ES-I3 (cell line): Measurements from ENCODE around the gene ZC3H4.
"Not testable (repeated sequence)": the region's sequence is repeated elsewhere in the genome, so short reads cannot be mapped to it uniquely, and the experiment has no call there.

Source experiments
- H3K36me3 ChIP-seq: 2 replicates; pipeline ENCODE4 v1.6.1; 2013; ENCODE audit warnings: mild to moderate bottlenecking, low read length, control low read depth, moderate library complexity; ENCODE audit not compliant: insufficient read depth
- H3K4me1 ChIP-seq: 2 replicates; pipeline ENCODE4 v1.6.1; 2013; ENCODE audit warnings: mild to moderate bottlenecking, control low read depth, low read length; ENCODE audit not compliant: insufficient read depth
- H3K9ac ChIP-seq: 2 replicates; pipeline ENCODE4 v1.6.1; 2013; ENCODE audit warnings: low read depth, mild to moderate bottlenecking, low read length, moderate library complexity
- H3K9me3 ChIP-seq: 2 replicates; pipeline ENCODE4 v1.6.1; 2013; ENCODE audit warnings: mild to moderate bottlenecking, low read length, moderate library complexity; ENCODE audit not compliant: control insufficient read depth, insufficient read depth

Gene ZC3H4

GRCh38 chr19:47071731-47072130 lies 41.8 kb downstream of the ZC3H4 start:
- H3K36me3 ChIP-seq: peaks cover 4% of the 10 kb centered on the region

DNA sequence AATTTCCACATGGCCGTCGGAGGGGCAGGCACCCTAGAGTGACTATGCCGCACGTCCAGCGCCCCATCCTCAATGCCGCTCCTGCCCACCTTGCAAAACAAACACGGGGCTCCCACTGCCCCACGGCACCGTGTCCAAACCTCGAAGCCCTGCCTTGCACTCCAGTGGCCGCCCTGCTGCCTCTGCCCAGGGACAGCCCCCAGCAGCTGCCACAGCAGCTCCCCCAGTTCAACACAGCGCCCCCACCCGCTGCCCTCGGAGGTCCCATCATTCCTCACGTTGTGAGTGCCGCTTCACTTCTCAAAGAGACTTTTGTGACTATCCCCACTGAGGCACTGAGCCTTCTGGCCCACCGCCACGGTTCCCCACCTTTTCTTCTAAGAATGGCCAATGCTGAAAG lies 42.8 kb downstream of the ZC3H4 start:
- Histone ChIP-seq H3K36me3 (peaks cover under 1% of the 10 kb centered on the region; the same call in 1 of the 2 replicates), H3K9ac (no peak overlapping the region), H3K4me1 (no peaks in the 10 kb centered on the region), H3K9me3 (no peaks in the 10 kb centered on the region)

More at GRCh38 chr19:47071731-47072130, 41.8 kb downstream of the ZC3H4 start:
- Histone ChIP-seq H3K9ac (no peak overlapping the region), H3K4me1 (no peaks in the 10 kb centered on the region), H3K9me3 (no peaks in the 10 kb centered on the region)

DNA sequence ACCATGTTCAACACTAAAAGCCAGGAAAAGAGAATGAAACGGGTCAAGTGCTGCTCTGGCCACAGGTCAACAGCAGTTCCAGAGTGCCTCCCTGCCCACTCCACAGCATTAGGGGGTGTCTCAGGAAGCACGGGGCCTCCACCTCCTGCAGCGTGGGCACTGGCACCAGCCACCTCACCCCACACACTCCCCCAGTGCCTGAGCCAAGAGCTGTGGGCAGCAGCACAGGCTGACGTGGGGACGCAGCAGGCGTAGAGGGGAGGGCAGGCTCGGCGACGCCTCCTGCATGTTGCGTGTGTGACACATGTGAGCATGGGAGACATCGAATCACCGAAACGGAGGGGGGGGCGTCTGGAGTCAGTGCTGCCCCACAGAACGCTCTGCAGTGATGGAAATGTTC lies 43.8 kb downstream of the ZC3H4 start:
- Histone ChIP-seq H3K9me3 (no peaks in the 10 kb centered on the region), H3K4me1 (no peaks in the 10 kb centered on the region), H3K9ac (no peak overlapping the region), H3K36me3 (no peaks in the 10 kb centered on the region)

GRCh38 chr19:47068876-47069406 lies 44.6 kb downstream of the ZC3H4 start:
- Histone ChIP-seq H3K9ac (no peak overlapping the region), H3K36me3 (no peaks in the 10 kb centered on the region; the same call in 1 of the 2 replicates)

GRCh38 chr19:47068246-47068645 lies 45.3 kb downstream of the ZC3H4 start:
- no peaks in the 10 kb centered on the region; the same call in 1 of the 2 replicates for H3K36me3 ChIP-seq
- H3K4me1 ChIP-seq: no peaks in the 10 kb centered on the region
- no peaks in the 10 kb centered on the region for H3K9me3 ChIP-seq
- H3K9ac ChIP-seq: no peak overlapping the region

More at GRCh38 chr19:47068876-47069406, 44.6 kb downstream of the ZC3H4 start:
- H3K9me3 ChIP-seq: no peaks in the 10 kb centered on the region
- H3K4me1 ChIP-seq: no peaks in the 10 kb centered on the region

GRCh38 chr19:47067215-47067847 lies 46.2 kb downstream of the ZC3H4 start:
- no peak overlapping the region for H3K9ac ChIP-seq
- H3K4me1 ChIP-seq: no peaks in the 10 kb centered on the region
- H3K36me3 ChIP-seq: no peaks in the 10 kb centered on the region; the same call in 1 of the 2 replicates
- H3K9me3 ChIP-seq: no peaks in the 10 kb centered on the region

DNA sequence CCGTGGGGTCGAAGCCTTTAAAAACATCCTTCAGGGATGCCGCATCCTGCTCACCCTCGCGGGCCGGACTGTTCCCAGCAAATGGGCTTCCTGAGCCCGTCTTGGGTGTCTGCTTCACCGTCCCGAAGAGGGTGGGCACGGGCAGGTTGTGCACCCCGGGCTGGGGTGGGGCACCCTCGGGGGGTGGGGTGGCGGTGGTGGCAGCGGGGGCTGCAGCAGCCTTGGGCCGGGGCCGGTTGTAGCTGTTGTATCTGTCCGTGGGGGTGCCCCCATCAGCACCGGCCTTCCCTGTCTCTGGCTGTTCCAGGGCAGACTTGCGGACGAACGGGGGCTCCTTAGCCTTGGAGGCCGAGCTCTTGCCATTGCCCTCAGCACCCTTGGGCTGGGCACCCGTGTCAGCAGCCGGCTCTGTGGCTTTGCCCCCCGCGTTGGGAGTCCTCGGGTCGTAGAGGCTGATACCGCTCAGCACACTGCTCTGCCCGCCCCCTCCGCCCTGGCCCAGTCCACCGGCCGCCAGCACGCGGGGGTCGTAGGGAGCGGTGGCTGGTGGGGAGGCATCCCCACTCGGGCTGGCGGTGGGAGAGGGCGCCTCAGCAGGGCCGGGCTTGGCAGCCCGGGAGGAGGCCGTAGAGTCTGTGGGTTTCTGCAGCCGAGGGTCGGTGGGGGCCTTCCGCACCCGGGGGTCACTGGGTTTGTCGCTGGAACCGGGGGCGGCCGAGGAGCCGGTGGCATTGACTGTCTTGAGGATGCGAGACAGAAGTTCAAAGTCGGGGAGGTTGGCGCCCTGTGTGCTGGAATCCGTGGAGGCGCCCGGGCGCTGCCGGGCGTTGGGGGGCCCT lies 47.0 kb downstream of the ZC3H4 start:
- Histone ChIP-seq H3K36me3 (no peaks in the 10 kb centered on the region; the same call in 1 of the 2 replicates), H3K9me3 (no peaks in the 10 kb centered on the region), H3K4me1 (no peaks in the 10 kb centered on the region), H3K9ac (no peak overlapping the region)

GRCh38 chr19:47065242-47065641 lies 48.3 kb downstream of the ZC3H4 start:
- no peak overlapping the region for H3K9ac ChIP-seq
- no peaks in the 10 kb centered on the region for H3K9me3 ChIP-seq
- H3K36me3 ChIP-seq: no peaks in the 10 kb centered on the region; the same call in 1 of the 2 replicates
- H3K4me1 ChIP-seq: no peaks in the 10 kb centered on the region

- Histone ChIP-seq H3K9me3 (no peaks in the 10 kb centered on the region), H3K36me3 (no peaks in the 10 kb centered on the region; the same call in 1 of the 2 replicates)
These were observed 49.7 kb downstream of the ZC3H4 start for GRCh38 chr19:47063874-47064273.

DNA sequence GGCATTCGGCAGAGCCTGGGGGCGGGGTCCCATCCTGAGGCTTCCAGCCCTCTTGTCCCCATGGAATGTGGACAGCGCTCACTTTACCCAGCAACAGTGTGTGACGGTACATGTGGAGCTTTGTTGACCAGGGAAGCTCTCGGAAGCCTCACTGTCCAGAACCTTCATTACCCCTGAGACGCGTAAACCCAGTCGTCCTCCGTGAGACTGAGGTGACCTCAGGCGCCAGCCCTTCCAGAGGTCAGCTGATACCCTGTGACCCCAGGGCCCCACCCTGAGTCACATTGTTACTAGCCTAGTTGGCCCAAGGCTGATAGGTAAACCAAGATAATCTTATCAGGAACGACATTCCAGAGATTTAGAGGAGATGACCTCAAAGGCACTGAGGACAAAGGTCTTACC lies 55.0 kb downstream of the ZC3H4 start:
- Histone ChIP-seq H3K4me1 (peaks cover 8% of the 10 kb centered on the region; the same call in 1 of the 2 replicates), H3K36me3 (no peaks in the 10 kb centered on the region), H3K9me3 (no peaks in the 10 kb centered on the region), H3K9ac (no peak overlapping the region)

More at GRCh38 chr19:47063874-47064273, 49.7 kb downstream of the ZC3H4 start:
- Histone ChIP-seq H3K4me1 (no peaks in the 10 kb centered on the region), H3K9ac (no peak overlapping the region)

DNA sequence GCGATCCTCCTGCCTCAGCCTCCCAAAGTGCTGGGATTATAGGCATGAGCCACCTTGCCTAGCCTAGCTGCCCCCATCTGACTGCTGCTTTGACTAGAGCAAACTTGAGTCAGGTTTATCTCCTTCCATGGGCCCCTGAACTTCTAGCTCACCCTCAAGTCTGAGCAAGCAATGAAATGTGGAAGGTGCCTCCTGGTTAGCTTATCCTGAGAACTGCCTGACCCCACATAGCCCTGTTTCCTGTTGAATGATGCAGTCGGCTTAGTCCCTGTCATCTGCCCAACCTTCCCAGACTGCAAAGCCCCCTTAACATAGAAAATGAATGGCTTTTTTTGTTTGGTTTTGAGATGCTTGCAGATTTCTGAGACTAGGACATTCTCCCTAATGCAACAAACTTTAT lies 56.2 kb downstream of the ZC3H4 start:
- no peaks in the 10 kb centered on the region for H3K36me3 ChIP-seq
- peaks cover 8% of the 10 kb centered on the region; the same call in 1 of the 2 replicates for H3K4me1 ChIP-seq
- H3K9ac ChIP-seq: no peak overlapping the region
- H3K9me3 ChIP-seq: no peaks in the 10 kb centered on the region

DNA sequence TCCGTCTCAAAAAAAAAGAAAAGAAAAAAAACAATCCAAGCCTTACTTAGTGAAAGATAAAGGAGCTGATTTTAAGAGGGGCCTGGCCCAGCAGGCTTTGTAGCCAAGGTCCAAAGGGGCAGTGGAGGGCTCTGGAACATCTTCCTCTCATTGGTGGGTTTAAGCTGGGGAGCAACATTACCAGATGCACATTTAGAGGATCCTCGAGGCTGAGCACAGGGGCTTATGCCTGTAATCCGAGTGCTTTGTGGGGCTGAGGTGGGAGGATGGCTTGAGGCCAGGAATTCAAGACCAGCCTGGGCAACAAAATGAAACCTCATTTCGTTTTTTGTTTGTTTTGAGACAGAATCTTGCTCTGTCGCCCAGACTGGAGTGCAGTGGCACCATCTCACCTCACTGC lies 57.2 kb downstream of the ZC3H4 start:
- no peaks in the 10 kb centered on the region for H3K9me3 ChIP-seq
- no peaks in the 10 kb centered on the region for H3K36me3 ChIP-seq
- H3K4me1 ChIP-seq: peaks cover 8% of the 10 kb centered on the region; the same call in 1 of the 2 replicates
- H3K9ac ChIP-seq: no peak overlapping the region

GRCh38 chr19:47050562-47050961 lies 63.0 kb downstream of the ZC3H4 start:
- not testable (repeated sequence) for H3K36me3 ChIP-seq, H3K4me1 ChIP-seq, H3K9me3 ChIP-seq, H3K9ac ChIP-seq

GRCh38 chr19:47049307-47049700 lies 64.3 kb downstream of the ZC3H4 start:
- Histone ChIP-seq H3K4me1 (0 out of 2 replicates have a peak, but pooled peaks cover 5% of the 10 kb centered on the region), H3K36me3 (0 out of 2 replicates have a peak, but pooled peaks cover 2% of the 10 kb centered on the region), H3K9me3 (no peaks in the 10 kb centered on the region), H3K9ac (peak overlapping the region; percentile 1; the same call in 1 of the 2 replicates)
